ENCODE data around the gene PARVA. TPM values are rescaled to one million over a fixed set of nuclear protein-coding genes. Genes with fewer than 3 reads are reported as not detected.
A peak's percentile ranks its signal among the peaks of the same experiment; 100 is the strongest.

Gene PARVA
- total and polyA plus RNA-seq, 7 donors: 15.7 to 195 (median 110) TPM

DNA sequence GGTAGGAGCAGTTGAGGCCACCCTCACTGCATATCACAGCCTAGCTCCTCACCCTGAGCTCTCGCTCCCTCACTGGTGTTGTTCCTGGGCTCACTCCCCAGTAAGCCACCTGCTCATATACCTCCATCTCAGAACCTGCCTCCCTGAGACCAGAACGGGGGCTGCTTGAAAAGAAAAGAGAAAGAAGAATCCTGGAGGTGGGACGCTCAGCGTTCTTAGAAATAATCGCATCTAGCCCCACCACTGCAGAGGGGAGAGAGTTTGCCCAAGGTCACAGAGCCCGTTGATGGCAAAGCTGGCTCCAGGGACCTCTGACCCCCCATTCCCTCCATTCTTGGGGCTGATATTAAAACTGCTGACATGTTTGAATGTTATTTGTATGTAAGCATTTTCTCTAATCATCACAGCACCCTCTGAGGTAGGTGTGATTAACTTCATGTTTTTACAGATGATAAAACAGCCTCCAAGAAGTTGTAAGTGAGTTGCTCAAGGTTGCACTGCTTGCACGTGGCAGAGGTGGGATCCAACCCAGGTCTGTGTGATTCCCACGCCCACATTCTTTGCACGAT, 164.3 kb downstream of the PARVA start:
- TF ChIP-seq POLR2A (IDR thresholded peaks at IDR 0.05) (no peak), POLR2AphosphoS5 (IDR thresholded peaks at IDR 0.05) (no peak), EP300 (IDR thresholded peaks at IDR 0.05) (no peak), CTCF (IDR thresholded peaks at IDR 0.05) (no peak)
- DNase-seq: no peak
- H3K27me3 ChIP-seq: no peaks in the 10 kb centered on the region
- H3K27ac ChIP-seq: peak overlapping the region; percentile 70 to 84 (median 76)
- H3K4me3 ChIP-seq: no peak overlapping the region
- H3K4me1 ChIP-seq: peaks cover 0 to 61% (median 54%) of the 10 kb centered on the region in 4 donors
- intact Hi-C loops (cut with DNase I): loop anchor here (5.0 kb wide), 1 partner anchor 131 kb away; the partner anchor contains the start of gene TEAD1
- H3K36me3 ChIP-seq: no peaks in the 10 kb centered on the region
- H3K9me3 ChIP-seq: no peaks in the 10 kb centered on the region
- 86 to 88% methylated on average over 9 of the region's 9 CpGs for WGBS, 2 donors

DNA sequence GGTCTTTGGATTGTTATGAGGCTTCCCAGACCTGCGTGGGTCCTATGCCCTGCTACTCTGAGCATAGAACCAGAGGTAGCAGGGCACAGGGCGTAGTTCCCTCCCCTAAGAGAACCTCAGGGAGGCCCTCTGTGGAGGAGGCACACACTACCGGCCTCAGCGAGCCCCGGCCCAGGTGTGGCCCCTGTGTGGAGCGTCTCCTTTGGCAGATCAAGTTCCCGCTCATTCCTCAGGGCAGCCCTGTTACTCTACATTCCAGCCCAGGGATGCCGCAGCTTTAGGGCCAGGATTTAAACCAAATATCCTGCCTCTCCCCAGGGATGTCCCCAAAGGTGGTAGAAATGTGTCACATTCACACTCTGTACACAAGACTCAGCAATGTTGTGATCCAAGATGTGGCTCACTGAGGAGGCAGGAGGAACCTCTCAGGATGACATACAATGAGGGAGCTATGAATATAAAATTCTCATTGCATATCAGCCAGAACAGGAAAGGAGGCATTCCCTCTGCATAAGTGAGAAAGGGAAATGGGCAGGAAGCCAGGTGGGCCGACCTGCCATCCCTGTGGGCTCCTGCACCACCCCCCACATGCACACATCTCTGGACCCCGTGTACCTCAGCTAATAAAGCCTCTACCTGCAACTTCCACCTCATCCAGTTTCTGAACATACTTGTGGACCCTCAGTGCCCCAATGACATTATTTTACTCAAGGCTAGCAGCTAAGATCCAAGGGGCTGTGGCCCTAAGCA, 165.0 kb downstream of the PARVA start:
- Histone ChIP-seq H3K36me3 (no peaks in the 10 kb centered on the region), H3K27me3 (no peaks in the 10 kb centered on the region), H3K4me3 (no peak overlapping the region), H3K9me3 (no peaks in the 10 kb centered on the region), H3K27ac (peak overlapping the region in 1 of 4 donors; percentile 84), H3K4me1 (peaks cover 0 to 57% (median 53%) of the 10 kb centered on the region in 4 donors)
- WGBS, 2 donors: 74 to 76% methylated on average over 10 of the region's 10 CpGs
- intact Hi-C loops (cut with DNase I): loop anchor here (5.0 kb wide), 1 partner anchor 130 kb away; the partner anchor contains the start of gene TEAD1
- no peak for TF ChIP-seq POLR2A (IDR thresholded peaks at IDR 0.05)
- no peak for TF ChIP-seq EP300 (IDR thresholded peaks at IDR 0.05)
- TF ChIP-seq POLR2AphosphoS5 (IDR thresholded peaks at IDR 0.05): no peak
- TF ChIP-seq CTCF (IDR thresholded peaks at IDR 0.05): no peak
- no peak for DNase-seq

DNA sequence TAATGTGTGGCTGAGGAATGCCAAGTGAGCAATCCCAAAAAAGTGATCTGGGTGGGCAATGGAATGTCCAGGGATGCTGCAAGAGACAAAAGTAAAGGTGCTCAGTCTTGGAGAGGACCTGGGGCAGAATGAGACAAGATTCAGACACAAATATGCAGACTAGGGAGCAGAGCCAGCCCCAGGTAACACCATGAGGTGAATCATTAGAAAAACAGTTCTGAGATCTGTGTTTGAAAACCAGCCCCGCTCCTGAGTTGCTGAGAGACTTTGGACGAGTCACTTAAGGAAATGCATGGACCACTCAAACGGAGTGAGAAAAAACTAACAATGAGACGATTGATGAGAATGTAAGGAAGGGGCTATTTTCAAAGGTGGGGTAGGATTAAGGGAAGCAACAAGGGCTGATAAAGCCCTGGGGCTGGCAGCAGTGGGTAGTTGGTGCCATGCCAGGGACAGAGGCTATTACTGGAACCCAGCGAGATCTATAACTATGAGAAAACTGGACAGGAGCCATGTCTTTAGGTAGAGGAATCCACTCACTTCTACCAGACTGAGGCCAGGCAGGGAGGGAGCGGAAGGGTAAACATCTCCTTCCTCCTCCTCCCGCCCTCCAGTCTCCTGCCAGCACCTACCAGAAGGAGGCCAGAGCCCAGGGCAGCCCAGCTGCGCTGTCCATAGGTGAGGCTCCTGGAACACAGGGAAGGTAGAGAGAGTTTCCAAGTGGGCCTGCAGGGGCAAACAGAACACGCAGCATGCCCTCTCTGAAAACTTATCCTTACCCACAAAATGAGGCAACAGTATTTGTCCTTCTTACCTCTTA, 166.4 kb downstream of the PARVA start:
- Histone ChIP-seq H3K27ac (no peak overlapping the region), H3K4me1 (peaks cover 0 to 44% (median 40%) of the 10 kb centered on the region in 4 donors), H3K27me3 (no peaks in the 10 kb centered on the region), H3K36me3 (no peaks in the 10 kb centered on the region), H3K4me3 (no peak overlapping the region), H3K9me3 (no peaks in the 10 kb centered on the region)
- TF ChIP-seq EP300 (IDR thresholded peaks at IDR 0.05): no peak
- no peak for TF ChIP-seq POLR2A (IDR thresholded peaks at IDR 0.05)
- no peak for TF ChIP-seq CTCF (IDR thresholded peaks at IDR 0.05)
- TF ChIP-seq POLR2AphosphoS5 (IDR thresholded peaks at IDR 0.05): no peak
- DNase-seq: no peak
- WGBS, 2 donors: 63 to 82% methylated on average over 9 of the region's 9 CpGs
- intact Hi-C loops (cut with DNase I): loop anchor here (5.0 kb wide), 1 partner anchor 128 kb away; the partner anchor contains the start of gene TEAD1

DNA sequence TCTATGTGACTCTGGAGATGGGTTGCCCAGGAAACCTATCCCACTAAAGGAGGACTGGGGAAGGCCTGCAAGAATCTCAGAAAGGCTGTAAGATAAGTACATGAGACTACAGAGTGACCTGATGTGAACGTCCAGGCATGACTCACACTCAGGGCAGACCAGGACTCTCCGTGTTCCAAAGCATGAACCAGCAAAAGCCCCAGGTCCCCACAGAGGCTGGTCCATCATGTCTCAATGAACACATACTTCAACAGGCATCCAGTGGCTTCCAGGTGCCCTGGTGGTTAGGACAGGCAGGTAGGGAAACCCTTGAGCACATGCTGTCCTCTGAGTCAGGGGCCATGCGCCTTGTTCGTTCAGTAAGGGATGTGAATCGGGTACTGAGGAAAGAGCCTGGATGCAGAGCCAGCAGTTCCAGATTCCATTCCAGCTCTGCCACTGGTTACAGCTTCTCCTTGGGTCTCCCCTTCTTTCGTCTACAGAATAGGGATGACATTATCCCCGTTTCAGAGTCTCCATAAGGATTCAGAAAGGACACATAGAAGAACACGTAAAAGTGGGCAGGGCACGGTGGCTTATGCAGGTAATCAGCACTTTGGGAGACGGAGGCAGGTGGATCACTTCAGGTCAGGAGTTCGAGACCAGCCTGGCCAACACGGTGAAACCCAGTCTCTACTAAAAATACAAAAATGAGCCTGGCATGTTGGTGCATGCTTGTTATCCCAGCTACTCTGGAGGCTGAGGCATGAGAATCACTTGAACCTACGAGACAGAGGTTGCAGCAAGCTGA, 167.8 kb downstream of the PARVA start:
- no peak for DNase-seq
- H3K9me3 ChIP-seq: no peaks in the 10 kb centered on the region
- H3K4me1 ChIP-seq: peaks cover 0 to 31% (median 26%) of the 10 kb centered on the region in 4 donors
- H3K36me3 ChIP-seq: no peaks in the 10 kb centered on the region
- H3K27me3 ChIP-seq: no peaks in the 10 kb centered on the region
- intact Hi-C loops (cut with DNase I): loop anchor here (5.0 kb wide), 1 partner anchor 127 kb away; the partner anchor contains the start of gene TEAD1
- no peak overlapping the region for H3K4me3 ChIP-seq
- no peak overlapping the region for H3K27ac ChIP-seq
- WGBS, 2 donors: 91 to 93% methylated on average over 13 of the region's 13 CpGs
- TF ChIP-seq EP300 (IDR thresholded peaks at IDR 0.05): no peak
- TF ChIP-seq POLR2A (IDR thresholded peaks at IDR 0.05): no peak
- no peak for TF ChIP-seq CTCF (IDR thresholded peaks at IDR 0.05)
- no peak for TF ChIP-seq POLR2AphosphoS5 (IDR thresholded peaks at IDR 0.05)

All from sigmoid colon (tissue), 7 donors.